A549 treated with DMSO at 1 μM for 4 hours (cell line): ENCODE measurements around the gene SPAG17. TPM values are rescaled to one million over a fixed set of nuclear protein-coding genes. Genes with fewer than 3 reads are reported as not detected.

ENCODE experiments used
- total RNA-seq: library from RNA; stranded (reverse); fragments of 200-300 nt; extraction: Qiagen RNA extraction; gene quantifications from 5 replicates; pipeline ENCODE4 v1.2.3, GENCODE V29; 2022; ENCODE audit warnings: low read depth

SPAG17 gene
- total RNA-seq = not detected in 5 replicates

DNA sequence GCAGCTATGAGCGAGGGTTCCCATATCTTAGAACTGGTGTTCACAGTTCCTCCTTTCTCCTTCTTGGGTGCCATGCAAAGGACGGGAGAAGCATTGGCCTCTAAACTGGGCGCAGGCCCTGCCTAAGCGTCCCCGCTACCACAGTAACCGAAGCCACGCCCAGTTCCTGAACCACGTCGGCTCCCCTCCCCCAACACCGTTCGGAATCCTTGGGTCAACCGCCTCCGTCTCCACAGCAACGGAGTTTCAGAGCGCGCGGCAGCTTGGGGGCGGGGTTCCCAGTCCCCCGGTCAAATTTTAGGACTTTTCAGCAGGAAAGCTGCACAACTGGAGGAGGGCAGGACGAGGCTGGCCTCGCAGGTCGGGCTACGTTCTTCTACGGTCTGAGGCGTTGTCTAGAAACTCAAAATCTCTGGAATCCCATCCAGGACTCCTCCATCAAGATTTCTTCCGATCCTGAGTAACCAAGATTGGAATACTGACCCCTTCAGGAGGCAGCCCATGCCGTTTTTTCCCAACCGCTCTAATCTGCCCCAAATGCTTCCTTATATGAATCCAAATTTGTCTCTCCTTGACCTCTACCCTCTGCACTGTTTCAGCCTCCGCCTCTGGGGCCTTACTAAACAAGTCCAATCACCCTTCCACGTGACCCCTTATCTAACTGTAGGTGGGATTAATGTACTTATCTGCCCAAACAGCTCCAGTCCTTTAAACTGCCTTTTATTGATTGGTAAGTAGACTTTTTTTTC lies at the start of gene SPAG17:
TSS of gene SPAG17 (minus strand) at position 145 of the 749 bp plus-strand sequence. CDS start at position 74, 71 bp downstream.

DNA sequence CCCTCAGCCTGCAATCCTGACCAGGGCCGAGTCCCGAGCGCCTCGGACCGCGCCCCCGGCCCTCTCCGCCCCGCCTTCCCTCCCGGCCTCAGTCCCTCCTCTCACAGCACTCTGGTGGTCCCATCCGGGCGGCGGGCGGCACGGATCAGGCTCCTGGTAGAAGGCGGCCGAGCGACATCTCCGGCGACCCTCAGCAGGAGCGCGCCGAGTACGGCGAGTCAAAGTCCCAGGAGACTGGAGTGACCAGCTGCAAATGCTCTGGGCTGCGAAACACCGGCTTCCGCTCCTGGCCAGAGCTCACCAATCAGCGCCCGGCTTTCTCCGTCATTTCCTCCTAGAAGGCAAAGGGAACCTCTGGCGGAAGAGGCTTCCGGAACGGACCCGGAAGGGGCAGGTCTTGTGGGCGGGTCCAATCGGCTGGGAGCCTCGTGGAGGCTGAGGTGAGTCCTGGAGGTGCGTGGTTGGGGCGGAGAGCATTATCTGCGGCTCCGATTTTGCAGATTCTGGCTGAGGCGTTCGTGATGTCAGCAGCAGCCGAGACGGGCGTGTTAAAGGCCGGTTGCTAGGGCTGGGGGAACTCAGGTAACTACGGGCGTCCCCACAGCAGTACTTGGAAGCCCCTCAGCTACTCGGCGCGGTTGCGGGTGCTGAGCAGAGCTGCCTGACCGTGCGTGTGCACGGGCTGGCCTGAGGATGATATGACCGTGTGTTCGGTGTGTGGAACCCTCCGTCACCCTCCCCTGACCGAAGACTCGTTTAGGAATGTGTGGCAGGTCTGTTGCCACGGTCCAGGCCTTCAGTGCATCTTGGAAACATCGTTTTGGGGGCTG lies 255.5 kb downstream of the SPAG17 start, which contains the start of the genes GDAP2 and WDR3:
TSS of gene GDAP2 (minus strand) at position 279 of the 830 bp plus-strand sequence. CDS start 9,264 bp downstream, outside the sequence.
TSS of gene WDR3 (plus strand) at position 397 of the 830 bp plus-strand sequence. CDS start 3,581 bp downstream, outside the sequence.

